Measurements from ENCODE around the gene ALG11.
"Not testable (repeated sequence)": the region's sequence is repeated elsewhere in the genome, so short reads cannot be mapped to it uniquely, and the experiment has no call there.

Gene ALG11

DNA sequence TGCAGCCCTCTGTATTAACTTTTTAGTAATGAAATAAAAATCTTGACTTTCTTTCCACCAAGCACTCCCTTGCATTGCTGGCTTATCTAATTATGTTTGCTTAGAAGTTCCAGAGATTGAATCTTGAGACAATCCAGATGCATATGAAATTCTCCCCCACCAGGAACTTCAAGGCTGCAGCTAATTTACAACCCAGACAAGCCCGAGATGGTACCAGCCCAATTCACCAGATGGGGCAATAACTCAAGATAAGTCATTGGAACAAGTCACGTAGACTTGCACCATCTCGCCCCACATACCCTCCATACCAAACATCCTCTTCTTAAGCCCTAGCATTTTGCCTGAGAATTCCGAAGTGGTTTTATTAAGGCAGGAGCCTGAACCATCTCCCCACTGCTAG, 41.3 kb downstream of the ALG11 start:
- Histone ChIP-seq H3K27me3 (ENCODE audit: control insufficient read depth in 1 of 2, insufficient read depth in 2 of 2, low read length in 2 of 2) (no peaks in the 10 kb centered on the region), H3K9ac (ENCODE audit: low read depth in 1 of 2, low read length in 2 of 2) (no peak overlapping the region), H3K36me3 (ENCODE audit: control insufficient read depth in 1 of 2, insufficient read depth in 2 of 2, low read length in 2 of 2) (no peaks in the 10 kb centered on the region), H3K9me3 (ENCODE audit: control insufficient read depth in 1 of 2, low read length in 2 of 2) (no peaks in the 10 kb centered on the region), H3K4me1 (ENCODE audit: control insufficient read depth in 1 of 2, insufficient read depth in 2 of 2, low read length in 2 of 2) (no peaks in the 10 kb centered on the region), H3K27ac (ENCODE audit: low read depth, low read length) (no peak overlapping the region), H3K4me3 (ENCODE audit: low read depth in 1 of 2, low read length in 2 of 2) (no peak overlapping the region)

DNA sequence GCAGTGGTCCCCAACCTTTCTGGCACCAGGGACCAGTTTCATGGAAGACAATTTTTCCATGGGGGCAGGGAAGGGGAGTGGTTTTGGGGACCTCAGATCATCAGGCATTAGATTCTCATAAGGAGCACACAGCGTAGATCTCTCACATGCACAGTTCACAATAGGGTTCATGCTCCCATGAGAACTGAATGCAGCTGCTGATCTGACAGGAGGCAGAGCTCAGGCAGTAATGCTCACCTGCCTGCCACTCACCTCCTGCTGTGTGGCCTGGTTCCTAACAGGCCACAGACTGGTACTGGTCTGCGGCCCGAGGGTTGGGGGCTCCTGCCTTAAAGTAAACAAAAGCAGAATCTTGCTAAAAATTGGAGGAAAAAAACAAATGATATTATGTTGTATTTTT, 48.9 kb downstream of the ALG11 start:
- not testable (repeated sequence) for H3K9me3 ChIP-seq (ENCODE audit: control insufficient read depth in 1 of 2, low read length in 2 of 2); H3K4me1 ChIP-seq (ENCODE audit: control insufficient read depth in 1 of 2, insufficient read depth in 2 of 2, low read length in 2 of 2); H3K9ac ChIP-seq (ENCODE audit: low read depth in 1 of 2, low read length in 2 of 2); H3K4me3 ChIP-seq (ENCODE audit: low read depth in 1 of 2, low read length in 2 of 2); H3K27me3 ChIP-seq (ENCODE audit: control insufficient read depth in 1 of 2, insufficient read depth in 2 of 2, low read length in 2 of 2); H3K36me3 ChIP-seq (ENCODE audit: control insufficient read depth in 1 of 2, insufficient read depth in 2 of 2, low read length in 2 of 2); H3K27ac ChIP-seq (ENCODE audit: low read depth, low read length)

- Histone ChIP-seq H3K4me3 (ENCODE audit: low read depth in 1 of 2, low read length in 2 of 2) (no peak overlapping the region), H3K27ac (ENCODE audit: low read depth, low read length) (no peak overlapping the region), H3K9me3 (ENCODE audit: control insufficient read depth in 1 of 2, low read length in 2 of 2) (peaks cover 6 to 7% of the 10 kb centered on the region in 2 donors), H3K4me1 (ENCODE audit: control insufficient read depth in 1 of 2, insufficient read depth in 2 of 2, low read length in 2 of 2) (no peaks in the 10 kb centered on the region), H3K9ac (ENCODE audit: low read depth in 1 of 2, low read length in 2 of 2) (no peak overlapping the region), H3K36me3 (ENCODE audit: control insufficient read depth in 1 of 2, insufficient read depth in 2 of 2, low read length in 2 of 2) (no peaks in the 10 kb centered on the region), H3K27me3 (ENCODE audit: control insufficient read depth in 1 of 2, insufficient read depth in 2 of 2, low read length in 2 of 2) (no peaks in the 10 kb centered on the region)
Measured at GRCh38 chr13:52061587-52061986, 49.4 kb downstream of the ALG11 start.

GRCh38 chr13:52067237-52067636, 55.0 kb downstream of the ALG11 start:
- Histone ChIP-seq H3K27me3 (ENCODE audit: control insufficient read depth in 1 of 2, insufficient read depth in 2 of 2, low read length in 2 of 2) (no peaks in the 10 kb centered on the region), H3K4me3 (ENCODE audit: low read depth in 1 of 2, low read length in 2 of 2) (no peak overlapping the region), H3K27ac (ENCODE audit: low read depth, low read length) (no peak overlapping the region), H3K9me3 (ENCODE audit: control insufficient read depth in 1 of 2, low read length in 2 of 2) (peaks cover 21 to 23% of the 10 kb centered on the region in 2 donors), H3K9ac (ENCODE audit: low read depth in 1 of 2, low read length in 2 of 2) (no peak overlapping the region), H3K4me1 (ENCODE audit: control insufficient read depth in 1 of 2, insufficient read depth in 2 of 2, low read length in 2 of 2) (no peaks in the 10 kb centered on the region), H3K36me3 (ENCODE audit: control insufficient read depth in 1 of 2, insufficient read depth in 2 of 2, low read length in 2 of 2) (no peaks in the 10 kb centered on the region)

DNA sequence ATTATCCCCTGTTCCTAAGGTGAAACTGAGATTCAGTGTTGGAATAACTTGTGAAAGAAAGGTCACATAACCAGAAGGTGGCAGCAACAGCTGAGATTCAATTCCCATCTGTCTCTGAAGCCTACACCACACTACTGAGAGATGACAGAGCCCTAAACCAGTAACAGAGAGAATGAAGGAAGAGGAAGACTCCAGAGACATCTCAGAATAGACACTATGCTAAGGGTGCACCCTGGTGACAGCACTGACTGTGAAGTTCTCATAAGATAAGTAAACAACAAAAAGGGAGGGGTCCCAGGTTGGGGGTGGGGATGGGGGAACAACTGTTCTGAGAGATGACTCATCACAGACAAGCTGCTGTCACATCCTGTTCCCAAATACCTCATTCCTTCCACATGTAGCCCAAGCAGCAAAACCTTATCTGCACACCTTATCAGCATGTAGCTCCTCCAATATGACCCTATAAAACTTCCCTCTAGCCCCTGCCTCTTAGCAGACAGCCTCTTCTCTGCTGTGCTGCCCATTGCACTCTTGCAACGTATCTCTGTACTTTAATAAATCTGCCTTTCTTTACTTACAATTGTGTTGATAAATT, 58.8 kb downstream of the ALG11 start:
- Histone ChIP-seq H3K27ac (ENCODE audit: low read depth, low read length) (no peak overlapping the region), H3K4me1 (ENCODE audit: control insufficient read depth in 1 of 2, insufficient read depth in 2 of 2, low read length in 2 of 2) (no peaks in the 10 kb centered on the region), H3K9ac (ENCODE audit: low read depth in 1 of 2, low read length in 2 of 2) (no peak overlapping the region), H3K4me3 (ENCODE audit: low read depth in 1 of 2, low read length in 2 of 2) (no peak overlapping the region), H3K9me3 (ENCODE audit: control insufficient read depth in 1 of 2, low read length in 2 of 2) (peaks cover 16% of the 10 kb centered on the region in 2 donors), H3K27me3 (ENCODE audit: control insufficient read depth in 1 of 2, insufficient read depth in 2 of 2, low read length in 2 of 2) (no peaks in the 10 kb centered on the region), H3K36me3 (ENCODE audit: control insufficient read depth in 1 of 2, insufficient read depth in 2 of 2, low read length in 2 of 2) (no peaks in the 10 kb centered on the region)

All from duodenal mucosa (tissue), 2 donors.